ENCODE measurements around the gene SYNE2.
"Not testable (repeated sequence)": the region's sequence is repeated elsewhere in the genome, so short reads cannot be mapped to it uniquely, and the experiment has no call there.

SYNE2 gene

DNA sequence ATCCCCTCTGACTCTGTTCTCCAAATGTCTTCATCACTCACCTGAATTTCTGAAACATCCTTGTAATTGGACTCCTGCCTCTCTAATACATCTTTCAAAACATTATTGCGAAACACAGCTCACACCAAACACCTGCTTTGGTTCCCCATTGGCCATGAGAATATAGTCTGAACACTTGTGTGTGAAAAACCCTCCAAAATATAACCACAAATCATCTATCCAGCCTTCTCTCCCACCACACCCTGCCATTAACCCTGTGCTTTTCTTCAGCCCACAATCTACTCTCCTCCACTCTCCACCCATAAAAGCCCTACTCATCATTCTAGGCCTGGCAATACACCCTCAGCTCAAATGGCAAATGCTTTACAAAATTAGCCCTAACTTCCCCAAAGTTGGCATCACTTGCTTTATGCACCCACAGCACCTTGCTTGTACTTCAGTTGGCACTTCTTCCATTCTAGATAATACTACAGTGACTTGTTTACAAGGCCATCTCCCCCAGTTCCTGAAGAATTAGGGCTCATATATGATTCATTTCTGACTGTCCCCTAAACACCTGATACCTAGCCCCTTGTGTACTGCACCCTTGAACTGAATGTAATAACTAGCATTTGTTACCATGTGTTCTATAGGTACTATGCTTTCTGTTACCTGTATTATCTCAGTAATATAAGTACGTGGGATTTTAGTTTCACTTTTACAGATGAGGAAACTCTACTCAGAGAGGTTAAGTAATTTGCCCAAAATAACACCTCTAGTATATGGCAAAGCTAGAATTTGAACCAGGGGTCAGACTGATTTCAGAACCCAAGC, 17.3 kb downstream of the SYNE2 start:
- not testable (repeated sequence) for DNase-seq (ENCODE audit: extremely low read depth in 1 of 2, low read depth in 1 of 2)

DNA sequence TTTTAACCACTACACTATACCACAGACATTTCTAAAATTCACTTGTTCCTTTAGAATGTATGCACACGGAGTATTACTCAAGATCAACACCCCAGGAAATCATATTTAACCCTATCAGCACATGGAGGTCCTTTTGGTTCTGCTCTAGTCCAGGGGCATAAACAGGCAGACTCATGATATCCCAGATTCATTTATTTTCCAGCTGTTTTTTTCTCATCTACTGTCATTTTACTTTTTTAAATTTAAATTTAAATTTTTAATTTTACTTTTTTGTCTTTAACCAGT, 17.9 kb downstream of the SYNE2 start:
- not testable (repeated sequence) for DNase-seq (ENCODE audit: extremely low read depth in 1 of 2, low read depth in 1 of 2)

GRCh38 chr14:63874223-63874622, 21.4 kb downstream of the SYNE2 start:
- no peak for DNase-seq (ENCODE audit: extremely low read depth in 1 of 2, low read depth in 1 of 2)

DNA sequence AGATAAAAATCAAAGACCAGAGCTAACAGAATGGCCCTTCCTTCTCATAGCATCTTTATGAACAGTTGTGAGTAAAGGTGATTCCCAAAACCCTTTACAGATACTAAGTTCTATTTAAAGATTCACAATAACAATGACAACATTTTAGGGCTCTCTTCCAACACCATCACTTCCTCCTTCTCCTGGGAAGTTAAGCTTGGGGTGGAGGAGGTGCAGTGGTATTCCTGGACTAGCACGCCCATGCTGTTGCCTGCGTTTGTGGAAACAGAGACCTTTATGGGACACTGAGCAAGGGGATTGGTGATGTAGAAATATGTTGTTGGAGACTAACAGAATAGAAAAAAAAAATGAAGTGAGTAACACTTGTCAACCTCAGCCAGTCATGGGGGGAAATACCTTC, 22.5 kb downstream of the SYNE2 start:
- no peak for DNase-seq (ENCODE audit: extremely low read depth in 1 of 2, low read depth in 1 of 2)

DNA sequence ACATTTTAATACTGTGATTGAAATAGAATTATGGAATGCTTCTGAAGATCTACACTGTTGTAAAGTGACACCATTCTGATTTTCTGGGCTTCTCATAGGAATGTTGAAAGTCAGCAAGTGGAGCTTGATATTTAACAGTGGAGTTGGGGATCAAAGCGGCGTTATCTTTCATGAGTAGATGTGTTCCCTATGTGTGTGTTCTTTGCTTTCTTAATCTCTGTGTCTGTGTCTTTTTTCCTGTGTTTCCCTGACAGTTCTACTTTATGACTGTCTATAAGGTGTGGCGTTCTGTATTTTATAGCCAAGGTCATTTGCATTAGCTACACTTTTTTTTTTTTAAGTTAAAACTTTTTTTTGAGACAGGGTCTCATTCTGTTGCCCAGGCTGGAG, 24.7 kb downstream of the SYNE2 start:
- DNase-seq (ENCODE audit: extremely low read depth in 1 of 2, low read depth in 1 of 2): no peak

GRCh38 chr14:63878052-63878451, 25.2 kb downstream of the SYNE2 start:
- no peak for DNase-seq (ENCODE audit: extremely low read depth in 1 of 2, low read depth in 1 of 2)

- DNase-seq (ENCODE audit: extremely low read depth in 1 of 2, low read depth in 1 of 2): no peak
Observed at GRCh38 chr14:63878792-63879191, 26.0 kb downstream of the SYNE2 start.

- DNase-seq (ENCODE audit: extremely low read depth in 1 of 2, low read depth in 1 of 2): no peak
Observed at GRCh38 chr14:63881926-63882325, 29.1 kb downstream of the SYNE2 start.

GRCh38 chr14:63887899-63888298, 35.1 kb downstream of the SYNE2 start:
- no peak for DNase-seq (ENCODE audit: extremely low read depth in 1 of 2, low read depth in 1 of 2)

- DNase-seq (ENCODE audit: extremely low read depth in 1 of 2, low read depth in 1 of 2): no peak
Observed at GRCh38 chr14:63890553-63890952, 37.7 kb downstream of the SYNE2 start.

GRCh38 chr14:63891148-63891975, 38.6 kb downstream of the SYNE2 start:
- DNase-seq (ENCODE audit: extremely low read depth in 1 of 2, low read depth in 1 of 2): no peak

DNA sequence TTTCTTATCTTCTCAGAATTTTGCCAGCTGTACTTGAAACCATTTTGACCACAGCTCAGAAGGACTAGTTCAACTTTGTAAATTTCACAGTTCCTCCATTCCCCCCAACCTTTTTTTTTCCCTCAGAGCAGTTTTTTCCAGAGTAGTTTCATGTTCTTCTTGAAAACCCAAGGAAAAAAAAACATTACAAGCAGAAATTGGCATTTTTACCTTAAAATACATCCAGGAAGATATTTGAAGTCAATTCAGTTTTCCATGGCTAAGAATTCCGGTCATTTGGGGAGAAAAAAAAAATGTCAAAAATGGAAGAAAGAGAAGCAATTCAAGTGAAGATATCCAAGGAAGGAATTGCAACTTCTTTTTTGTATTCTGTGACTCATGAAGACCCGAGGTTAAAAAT, 39.5 kb downstream of the SYNE2 start:
- no peak for DNase-seq (ENCODE audit: extremely low read depth in 1 of 2, low read depth in 1 of 2)

DNA sequence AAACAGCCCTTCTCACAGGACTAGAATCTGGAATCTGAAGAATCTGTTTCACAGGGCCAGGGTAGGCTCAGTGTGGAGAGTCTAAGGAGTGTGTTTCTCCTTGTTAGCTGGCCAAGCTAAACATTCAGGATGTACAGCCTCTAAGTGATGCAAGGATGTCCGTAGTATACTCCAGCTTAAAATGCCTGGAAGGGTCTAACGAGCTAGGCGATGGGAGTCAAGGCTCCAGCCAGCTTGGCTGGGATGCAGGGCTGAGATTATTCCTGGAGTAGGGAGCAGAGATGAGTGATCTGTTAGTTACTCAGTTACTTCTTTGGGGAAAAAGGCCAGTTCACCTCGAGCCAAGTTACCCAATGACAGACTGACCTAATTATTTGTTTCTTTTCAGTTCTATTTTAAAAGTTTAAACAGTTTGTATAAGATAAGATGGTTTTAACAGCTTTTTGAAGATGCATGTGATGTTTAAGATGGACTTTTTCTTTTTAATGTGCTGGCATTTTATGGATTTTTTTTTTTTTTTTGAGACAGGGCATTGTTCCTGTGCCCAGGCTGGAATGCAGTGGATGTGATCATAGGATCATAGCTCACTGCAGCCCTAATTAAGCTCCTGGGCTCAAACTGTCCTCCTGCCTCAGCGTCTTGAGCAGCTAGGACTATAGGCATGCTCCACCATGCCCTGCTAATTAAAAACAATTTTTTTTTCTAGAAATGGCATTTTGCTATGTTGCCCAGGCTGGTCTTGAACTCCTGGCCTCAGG, 41.1 kb downstream of the SYNE2 start:
- no peak for DNase-seq (ENCODE audit: extremely low read depth in 1 of 2, low read depth in 1 of 2)

GRCh38 chr14:63895510-63895909, 42.7 kb downstream of the SYNE2 start:
- DNase-seq (ENCODE audit: extremely low read depth in 1 of 2, low read depth in 1 of 2): no peak

DNA sequence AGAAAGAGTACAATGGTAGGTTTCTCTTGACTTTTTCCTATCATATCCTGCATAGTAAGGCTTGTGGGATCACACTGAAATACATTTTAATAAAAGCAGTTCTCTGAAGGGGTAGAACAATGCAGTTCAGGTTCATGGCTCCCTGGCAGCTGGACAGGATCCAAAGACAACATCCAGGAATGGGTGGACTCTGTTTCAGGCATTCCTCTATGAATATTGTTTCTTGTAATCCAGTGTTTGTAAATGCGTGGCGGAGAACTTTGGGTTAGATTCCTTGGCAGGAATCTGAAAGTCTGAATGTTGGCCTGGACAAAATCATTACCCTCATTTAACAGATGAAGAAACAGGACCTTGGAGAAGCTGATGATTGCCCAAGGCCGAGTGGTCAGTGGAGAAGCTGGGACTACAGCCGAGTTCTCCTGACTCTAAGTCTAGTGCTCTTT, 43.5 kb downstream of the SYNE2 start:
- DNase-seq (ENCODE audit: extremely low read depth in 1 of 2, low read depth in 1 of 2): no peak

GRCh38 chr14:63897721-63898163, 44.9 kb downstream of the SYNE2 start:
- no peak for DNase-seq (ENCODE audit: extremely low read depth in 1 of 2, low read depth in 1 of 2)

DNA sequence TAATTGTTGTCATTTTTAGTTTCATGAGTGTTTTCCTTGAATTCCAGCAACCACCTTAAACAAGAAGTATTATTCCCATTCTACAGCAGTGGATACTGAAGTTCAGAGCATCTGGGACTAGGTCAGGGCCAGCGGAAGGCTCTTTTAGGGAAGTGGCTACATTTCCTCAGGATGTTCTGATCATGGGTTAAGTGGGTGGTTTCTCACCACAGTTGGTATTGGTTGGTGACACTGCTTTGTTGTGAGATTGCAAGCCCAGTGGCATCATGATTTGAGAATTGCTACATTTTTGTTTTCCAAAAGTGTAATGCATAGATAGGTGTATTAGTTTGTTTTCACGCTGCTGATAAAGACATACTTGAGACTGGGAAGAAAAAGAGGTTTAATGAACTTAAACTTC, 47.1 kb downstream of the SYNE2 start:
- no peak for DNase-seq (ENCODE audit: extremely low read depth in 1 of 2, low read depth in 1 of 2)

DNA sequence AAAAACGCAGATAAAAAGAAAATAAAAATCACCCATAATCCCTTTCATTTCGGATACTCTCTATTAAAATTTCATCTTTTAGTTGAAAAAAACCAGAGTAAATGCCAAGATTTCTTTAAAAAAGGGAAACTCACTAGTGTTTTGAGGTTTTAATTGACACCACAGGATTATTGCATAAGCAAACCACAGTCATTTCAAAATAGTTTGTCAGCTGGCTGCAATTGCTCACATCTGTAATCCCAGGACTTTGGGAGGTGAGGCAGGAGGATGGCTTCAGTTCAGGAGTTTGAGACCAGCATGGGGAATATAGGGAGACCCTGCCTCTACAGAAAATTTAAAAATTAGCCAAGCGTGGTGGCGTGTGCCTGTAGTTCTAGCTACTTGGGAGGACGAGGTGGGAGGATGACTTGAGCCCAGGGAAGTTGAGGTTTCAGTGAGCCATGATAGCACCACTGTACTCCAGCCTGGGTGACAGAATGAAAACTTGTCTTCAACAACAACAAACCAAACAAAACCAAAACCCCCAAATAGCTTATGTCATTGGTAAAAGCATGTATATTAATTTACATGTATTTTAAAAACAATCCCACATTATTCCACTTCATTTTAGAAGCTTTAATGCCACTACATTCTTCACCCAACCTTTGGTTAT, 48.8 kb downstream of the SYNE2 start:
- no peak for DNase-seq (ENCODE audit: extremely low read depth in 1 of 2, low read depth in 1 of 2)

- no peak for DNase-seq (ENCODE audit: extremely low read depth in 1 of 2, low read depth in 1 of 2)
Observed at GRCh38 chr14:63902375-63902976, 49.7 kb downstream of the SYNE2 start.

GRCh38 chr14:63904724-63905123, 51.9 kb downstream of the SYNE2 start:
- no peak for DNase-seq (ENCODE audit: extremely low read depth in 1 of 2, low read depth in 1 of 2)

DNA sequence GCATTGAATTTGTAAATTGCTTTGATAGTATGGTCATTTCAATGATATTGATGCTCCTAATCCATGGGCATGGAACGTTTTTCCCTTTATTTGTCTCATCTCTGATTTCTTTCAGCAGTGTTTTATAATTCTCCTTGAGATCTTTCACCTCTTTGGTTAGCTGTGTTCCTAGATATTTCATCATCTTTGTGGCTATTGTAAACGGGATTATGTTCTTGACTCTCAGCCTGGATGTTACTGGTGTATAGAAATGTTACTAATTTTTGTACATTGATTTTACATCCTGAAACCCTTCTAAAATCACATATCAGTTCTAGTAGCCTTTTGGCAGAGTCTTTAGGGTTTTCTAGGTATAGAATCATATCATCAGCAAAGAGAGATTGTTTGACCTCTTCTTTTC, 52.6 kb downstream of the SYNE2 start:
- DNase-seq (ENCODE audit: extremely low read depth in 1 of 2, low read depth in 1 of 2): no peak
